Body of pancreas (tissue), 4 donors: ENCODE data around the gene APOA1.

Experiments used
- POLR2A ChIP-seq, 3 donors: fragments of 450-650 bp; IDR thresholded peaks; one replicate each; pipeline ENCODE4 v1.6.1; 2016; ENCODE audit warnings: antibody characterized with exemption in 3 of 3, mild to moderate bottlenecking in 2 of 3
- TF ChIP-seq, protein P1 (sequence below), 7 experiments: fragments of 450-650 bp in 4 of 7; fragments of 200-600 bp in 3 of 7; sonication (generic) in 3 of 7; IDR thresholded peaks; one replicate each; pipeline ENCODE4 v1.5.1; 2016 to 2019; ENCODE audit warnings: antibody characterized with exemption in 7 of 7

DNA sequence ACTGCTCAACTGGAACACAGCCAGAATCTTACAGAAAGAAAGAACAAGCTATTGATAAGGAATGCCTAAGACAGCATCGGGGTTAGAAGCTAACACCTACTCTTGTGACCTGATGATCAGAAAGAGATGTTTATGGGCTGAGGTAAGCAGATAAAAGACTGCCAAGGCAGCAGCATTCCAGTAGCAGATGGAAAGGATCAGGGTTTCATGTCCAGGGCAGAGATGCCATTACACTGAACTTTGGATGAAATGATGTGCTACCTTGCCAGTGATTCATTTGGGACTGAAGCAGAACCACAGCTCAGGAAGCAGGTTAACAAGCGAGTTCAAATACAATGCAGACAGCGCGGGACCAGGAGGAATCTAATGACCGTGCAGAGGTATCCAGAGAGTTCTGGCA, 27.1 kb upstream of the APOA1 start:
- TF ChIP-seq, protein P1, sequence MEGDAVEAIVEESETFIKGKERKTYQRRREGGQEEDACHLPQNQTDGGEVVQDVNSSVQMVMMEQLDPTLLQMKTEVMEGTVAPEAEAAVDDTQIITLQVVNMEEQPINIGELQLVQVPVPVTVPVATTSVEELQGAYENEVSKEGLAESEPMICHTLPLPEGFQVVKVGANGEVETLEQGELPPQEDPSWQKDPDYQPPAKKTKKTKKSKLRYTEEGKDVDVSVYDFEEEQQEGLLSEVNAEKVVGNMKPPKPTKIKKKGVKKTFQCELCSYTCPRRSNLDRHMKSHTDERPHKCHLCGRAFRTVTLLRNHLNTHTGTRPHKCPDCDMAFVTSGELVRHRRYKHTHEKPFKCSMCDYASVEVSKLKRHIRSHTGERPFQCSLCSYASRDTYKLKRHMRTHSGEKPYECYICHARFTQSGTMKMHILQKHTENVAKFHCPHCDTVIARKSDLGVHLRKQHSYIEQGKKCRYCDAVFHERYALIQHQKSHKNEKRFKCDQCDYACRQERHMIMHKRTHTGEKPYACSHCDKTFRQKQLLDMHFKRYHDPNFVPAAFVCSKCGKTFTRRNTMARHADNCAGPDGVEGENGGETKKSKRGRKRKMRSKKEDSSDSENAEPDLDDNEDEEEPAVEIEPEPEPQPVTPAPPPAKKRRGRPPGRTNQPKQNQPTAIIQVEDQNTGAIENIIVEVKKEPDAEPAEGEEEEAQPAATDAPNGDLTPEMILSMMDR (IDR thresholded peaks at IDR 0.05) = no peak
- no peak for TF ChIP-seq POLR2A (IDR thresholded peaks at IDR 0.05)
